HL-60 (cell line): ENCODE measurements around the gene CAPRIN2.

ENCODE experiments used
- SPI1 ChIP-seq: IDR thresholded peaks from 2 replicates; pipeline ENCODE4 v1.6.1; 2012; ENCODE audit warnings: low read depth, mild to moderate bottlenecking, borderline replicate concordance
- TF ChIP-seq, protein P1 (sequence below): IDR thresholded peaks from one replicate; pipeline ENCODE4 v1.5.1; 2011; ENCODE audit warnings: low read length, control low read depth, inconsistent platforms; ENCODE audit not compliant: insufficient read depth

DNA sequence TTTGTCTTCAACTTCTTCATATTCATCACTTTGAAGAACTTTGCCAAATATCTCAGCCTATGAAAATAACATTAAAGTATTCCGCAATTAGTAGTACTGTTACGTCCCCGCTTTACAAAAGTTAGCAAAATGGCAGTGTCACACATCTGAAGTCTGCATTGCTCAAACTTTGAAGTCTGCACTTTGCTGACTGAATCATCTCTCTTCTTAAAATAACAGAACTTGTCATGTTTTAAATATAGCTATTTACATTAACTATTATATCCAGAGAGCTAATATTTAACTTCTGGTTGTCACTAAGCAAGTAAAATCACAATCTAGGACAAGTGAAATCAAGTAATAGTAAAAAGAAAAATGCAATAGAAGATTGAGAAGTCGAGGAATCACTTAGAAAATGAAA lies 93.5 kb downstream of the CAPRIN2 start:
- TF ChIP-seq, protein P1, sequence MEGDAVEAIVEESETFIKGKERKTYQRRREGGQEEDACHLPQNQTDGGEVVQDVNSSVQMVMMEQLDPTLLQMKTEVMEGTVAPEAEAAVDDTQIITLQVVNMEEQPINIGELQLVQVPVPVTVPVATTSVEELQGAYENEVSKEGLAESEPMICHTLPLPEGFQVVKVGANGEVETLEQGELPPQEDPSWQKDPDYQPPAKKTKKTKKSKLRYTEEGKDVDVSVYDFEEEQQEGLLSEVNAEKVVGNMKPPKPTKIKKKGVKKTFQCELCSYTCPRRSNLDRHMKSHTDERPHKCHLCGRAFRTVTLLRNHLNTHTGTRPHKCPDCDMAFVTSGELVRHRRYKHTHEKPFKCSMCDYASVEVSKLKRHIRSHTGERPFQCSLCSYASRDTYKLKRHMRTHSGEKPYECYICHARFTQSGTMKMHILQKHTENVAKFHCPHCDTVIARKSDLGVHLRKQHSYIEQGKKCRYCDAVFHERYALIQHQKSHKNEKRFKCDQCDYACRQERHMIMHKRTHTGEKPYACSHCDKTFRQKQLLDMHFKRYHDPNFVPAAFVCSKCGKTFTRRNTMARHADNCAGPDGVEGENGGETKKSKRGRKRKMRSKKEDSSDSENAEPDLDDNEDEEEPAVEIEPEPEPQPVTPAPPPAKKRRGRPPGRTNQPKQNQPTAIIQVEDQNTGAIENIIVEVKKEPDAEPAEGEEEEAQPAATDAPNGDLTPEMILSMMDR: no peak
- TF ChIP-seq SPI1: no peak
